Effector memory CD4-positive, alpha-beta T cell (primary cell): Measurements from ENCODE around the gene SETD6.

Source experiments
- DNase-seq, 3 donors: peaks; one replicate each; pipeline ENCODE4 v3.0.0-alpha.2; 2020
- H3K27ac ChIP-seq: 2 replicates; pipeline ENCODE4 v1.7.0; 2013; ENCODE audit warnings: mild to moderate bottlenecking, low read length, moderate library complexity; ENCODE audit not compliant: insufficient read depth, poor library complexity, severe bottlenecking
- H3K27me3 ChIP-seq: replicated peaks from 2 replicates; pipeline ENCODE4 v1.7.0; 2013; ENCODE audit warnings: mild to moderate bottlenecking, low read length; ENCODE audit not compliant: insufficient read depth, control insufficient read depth, poor library complexity, severe bottlenecking
- H3K36me3 ChIP-seq: 2 replicates; pipeline ENCODE4 v1.7.0; 2013; ENCODE audit warnings: mild to moderate bottlenecking, low read length, moderate library complexity; ENCODE audit not compliant: control insufficient read depth, insufficient read depth
- H3K4me1 ChIP-seq: 2 replicates; pipeline ENCODE4 v1.7.0; 2013; ENCODE audit warnings: low read length, mild to moderate bottlenecking; ENCODE audit not compliant: control insufficient read depth, insufficient read depth, poor library complexity, severe bottlenecking
- H3K4me3 ChIP-seq: 2 replicates; pipeline ENCODE4 v1.7.0; 2013; ENCODE audit warnings: low read length, low read depth, mild to moderate bottlenecking; ENCODE audit not compliant: insufficient read depth, poor library complexity, severe bottlenecking
- H3K9me3 ChIP-seq: 2 replicates; pipeline ENCODE4 v1.7.0; 2013; ENCODE audit warnings: mild to moderate bottlenecking, low read length, moderate library complexity; ENCODE audit not compliant: control insufficient read depth

SETD6 gene

DNA sequence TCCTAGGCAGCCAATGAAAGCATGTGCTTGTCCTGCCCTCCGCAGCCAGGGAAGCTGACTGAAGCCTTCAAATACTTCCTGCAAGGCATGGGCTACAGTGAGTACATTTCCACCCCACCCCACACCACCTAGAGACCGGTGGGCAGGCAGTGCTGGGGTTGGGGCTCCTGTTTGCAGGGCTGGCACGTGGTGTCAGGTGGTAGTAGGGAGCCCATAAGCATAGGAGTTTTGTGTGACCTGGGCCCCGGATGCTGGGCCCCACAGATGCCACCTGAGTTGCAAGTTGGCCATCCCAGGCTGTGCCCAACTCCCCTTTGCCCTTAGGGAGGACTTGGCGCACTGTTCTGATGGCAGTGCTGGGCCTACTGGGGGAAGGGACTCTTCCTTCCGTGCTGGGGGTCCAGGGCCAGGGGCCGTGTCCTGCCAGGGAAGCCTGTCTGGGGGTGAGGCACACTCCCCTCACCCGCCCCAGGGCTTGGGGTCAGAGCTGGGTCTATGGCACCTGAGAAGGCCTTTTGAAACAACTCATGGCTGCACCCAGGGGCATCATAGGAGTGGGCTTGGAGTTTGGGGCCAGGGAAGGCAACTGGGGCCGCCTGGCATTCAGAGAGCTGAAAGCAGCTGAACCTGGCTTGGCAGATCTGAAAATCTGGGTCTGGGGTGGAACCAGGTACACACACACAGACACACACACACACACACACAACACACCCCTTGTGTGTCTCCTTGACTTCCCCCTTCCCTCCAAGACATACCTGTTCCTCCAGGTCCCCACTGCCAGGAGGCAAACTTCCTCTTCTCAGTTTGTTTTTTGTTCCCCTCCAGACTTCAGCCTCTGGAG lies 5.8 kb upstream of the SETD6 start:
- no peaks in the 10 kb centered on the region for H3K4me1 ChIP-seq
- H3K27me3 ChIP-seq: no peaks in the 10 kb centered on the region
- H3K27ac ChIP-seq: no peak overlapping the region
- DNase-seq: no peak
- no peak overlapping the region for H3K4me3 ChIP-seq
- H3K9me3 ChIP-seq: no peaks in the 10 kb centered on the region
- no peaks in the 10 kb centered on the region for H3K36me3 ChIP-seq

DNA sequence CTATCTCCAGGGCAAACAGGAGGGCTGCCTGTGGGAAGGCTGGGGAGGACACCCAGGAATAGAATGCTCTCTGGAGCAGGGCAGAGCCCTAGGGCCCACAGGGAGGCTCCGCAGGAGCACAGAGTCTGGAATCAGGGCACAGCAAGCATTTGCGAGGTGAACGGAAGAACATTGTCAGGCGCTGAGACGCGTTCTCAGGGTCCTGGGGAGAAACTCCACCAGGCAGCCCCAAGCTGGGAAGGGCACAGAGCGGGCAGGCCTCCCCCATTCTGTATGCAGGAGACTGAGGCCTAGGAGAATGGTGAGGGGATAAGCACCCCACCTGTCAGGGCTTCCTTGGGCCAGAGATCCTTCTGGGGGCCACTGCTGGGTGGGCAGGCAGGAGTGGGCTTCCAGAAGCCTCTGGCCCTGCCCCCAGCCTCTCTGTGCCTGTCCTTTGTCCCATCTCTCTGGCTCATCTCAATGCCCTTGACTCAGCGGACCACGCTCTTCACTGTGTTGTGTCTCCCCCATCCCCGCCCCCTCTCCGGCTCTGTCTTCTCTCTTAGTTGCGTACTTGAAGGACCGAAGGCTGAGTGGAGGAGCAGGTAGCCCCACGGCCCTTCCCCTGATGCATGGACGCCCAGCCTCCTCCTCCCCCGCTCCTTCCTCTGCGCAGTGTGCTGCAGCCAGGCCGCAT lies 5.1 kb upstream of the SETD6 start:
- Histone ChIP-seq H3K9me3 (no peaks in the 10 kb centered on the region), H3K27ac (no peak overlapping the region), H3K4me1 (no peaks in the 10 kb centered on the region), H3K27me3 (no peaks in the 10 kb centered on the region), H3K4me3 (no peak overlapping the region), H3K36me3 (no peaks in the 10 kb centered on the region)
- no peak for DNase-seq

DNA sequence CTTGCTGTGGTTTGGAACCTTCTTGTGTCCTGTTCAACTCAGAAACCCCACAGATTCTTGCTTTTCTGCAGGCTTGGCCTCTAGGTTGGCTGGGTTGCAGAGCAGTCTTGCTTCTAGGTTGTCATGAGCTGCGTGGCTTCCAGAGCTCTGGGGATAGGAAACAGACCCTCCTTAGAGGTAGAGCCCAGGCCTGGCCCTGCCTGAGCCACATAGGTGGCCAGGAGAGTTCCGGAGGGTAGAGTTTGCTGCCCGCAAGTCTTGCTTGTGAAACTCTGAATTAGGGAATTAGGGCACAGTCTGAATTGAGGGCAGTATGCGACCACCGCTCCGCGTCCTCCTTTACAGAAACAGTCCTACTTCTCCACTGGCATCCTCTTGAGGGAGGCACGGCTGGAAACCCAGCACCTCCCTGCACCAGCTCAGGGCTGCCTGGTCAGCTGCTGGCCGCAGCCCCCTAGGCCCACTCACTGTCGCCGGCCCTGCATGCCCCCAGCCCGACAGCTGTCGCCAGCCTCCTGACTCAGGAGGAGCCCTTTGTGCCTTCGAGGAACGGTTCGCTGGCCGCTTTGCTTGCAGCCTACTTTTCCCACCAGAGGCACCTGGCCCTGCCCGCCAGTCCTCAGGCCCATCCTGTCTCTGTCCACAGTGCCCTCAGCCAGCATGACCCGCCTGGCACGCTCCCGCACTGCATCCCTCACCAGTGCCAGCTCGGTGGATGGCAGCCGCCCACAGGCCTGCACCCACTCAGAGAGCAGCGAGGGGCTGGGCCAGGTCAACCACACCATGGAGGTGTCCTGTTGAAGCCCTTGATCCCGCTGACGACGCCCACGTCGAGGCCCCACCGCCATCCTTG lies 4.3 kb upstream of the SETD6 start:
- H3K9me3 ChIP-seq: no peaks in the 10 kb centered on the region
- no peaks in the 10 kb centered on the region for H3K36me3 ChIP-seq
- no peaks in the 10 kb centered on the region for H3K27me3 ChIP-seq
- DNase-seq: no peak
- no peak overlapping the region for H3K27ac ChIP-seq
- H3K4me1 ChIP-seq: no peaks in the 10 kb centered on the region
- no peak overlapping the region for H3K4me3 ChIP-seq

DNA sequence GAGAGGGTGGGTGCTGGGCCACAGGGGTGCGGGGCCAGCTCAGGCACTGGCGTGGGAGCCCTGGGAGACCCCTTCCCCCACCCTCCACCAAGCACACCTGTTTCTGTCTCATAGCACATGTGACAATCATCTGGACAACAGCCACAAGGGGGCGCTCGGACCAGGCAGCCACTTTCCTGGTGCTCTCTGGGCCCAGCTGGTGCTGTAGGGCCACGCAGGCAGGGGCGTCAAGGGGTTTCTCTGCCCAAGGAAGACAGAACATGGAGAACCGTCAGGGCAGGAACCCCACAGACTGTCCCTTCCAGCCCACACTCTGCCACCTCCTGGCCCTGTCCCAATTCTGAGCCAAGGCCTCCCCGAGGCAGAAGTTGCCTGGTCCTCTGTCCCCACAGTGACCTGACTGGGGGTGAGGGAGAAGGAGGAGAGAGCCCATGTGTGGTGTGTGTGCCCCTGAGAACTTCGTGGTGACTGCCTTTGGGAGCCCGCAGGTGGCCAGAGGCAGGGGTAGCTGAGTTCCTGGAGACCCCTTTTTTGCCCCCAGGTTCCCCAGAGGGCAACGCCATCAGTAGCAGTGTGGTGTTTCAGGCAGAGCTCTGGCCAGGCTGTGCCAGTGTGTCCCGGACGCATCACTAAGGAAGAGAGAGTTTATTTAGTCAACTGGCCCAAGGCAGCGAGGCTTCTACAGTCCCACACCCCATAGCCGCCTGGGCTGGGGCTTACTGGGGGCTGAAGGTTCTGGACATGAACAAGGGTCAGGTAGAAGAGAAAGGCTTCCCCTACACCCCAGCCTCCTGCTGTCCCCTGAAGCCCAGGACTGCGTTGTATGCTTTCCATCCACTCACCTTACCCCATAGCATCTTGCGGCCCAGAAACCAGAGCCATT lies 3.1 kb upstream of the SETD6 start:
- H3K4me3 ChIP-seq: no peak overlapping the region

DNA sequence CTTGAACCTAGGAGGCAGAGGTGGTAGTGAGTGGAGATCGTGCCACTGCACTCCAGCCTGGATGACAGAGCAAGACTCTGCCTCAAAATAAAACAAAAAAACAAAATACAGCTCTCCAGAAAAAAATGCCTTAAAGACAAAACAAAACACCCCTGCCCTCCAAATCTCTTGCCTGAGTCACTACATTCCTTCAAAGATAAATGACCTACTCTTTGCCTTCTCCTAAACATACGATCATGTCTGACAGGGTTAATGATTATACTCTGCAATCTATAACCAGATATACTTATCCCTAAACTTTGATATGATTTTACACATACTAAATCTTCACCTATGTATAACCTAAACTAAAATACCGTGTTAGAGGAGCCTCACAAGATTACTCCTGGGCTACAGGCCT lies 1.4 kb upstream of the SETD6 start:
- no peak for DNase-seq
- Histone ChIP-seq H3K27me3 (no peaks in the 10 kb centered on the region), H3K4me3 (no peak overlapping the region), H3K27ac (no peak overlapping the region), H3K36me3 (peaks cover 5% of the 10 kb centered on the region), H3K9me3 (no peaks in the 10 kb centered on the region), H3K4me1 (peaks cover 5% of the 10 kb centered on the region)

More for the DNA sequence above, 3.1 kb upstream of the SETD6 start:
- Histone ChIP-seq H3K27me3 (no peaks in the 10 kb centered on the region), H3K36me3 (no peaks in the 10 kb centered on the region), H3K9me3 (no peaks in the 10 kb centered on the region), H3K27ac (no peak overlapping the region), H3K4me1 (peaks cover 5% of the 10 kb centered on the region)
- DNase-seq: peak; percentile 55 to 73 (median 59)

DNA sequence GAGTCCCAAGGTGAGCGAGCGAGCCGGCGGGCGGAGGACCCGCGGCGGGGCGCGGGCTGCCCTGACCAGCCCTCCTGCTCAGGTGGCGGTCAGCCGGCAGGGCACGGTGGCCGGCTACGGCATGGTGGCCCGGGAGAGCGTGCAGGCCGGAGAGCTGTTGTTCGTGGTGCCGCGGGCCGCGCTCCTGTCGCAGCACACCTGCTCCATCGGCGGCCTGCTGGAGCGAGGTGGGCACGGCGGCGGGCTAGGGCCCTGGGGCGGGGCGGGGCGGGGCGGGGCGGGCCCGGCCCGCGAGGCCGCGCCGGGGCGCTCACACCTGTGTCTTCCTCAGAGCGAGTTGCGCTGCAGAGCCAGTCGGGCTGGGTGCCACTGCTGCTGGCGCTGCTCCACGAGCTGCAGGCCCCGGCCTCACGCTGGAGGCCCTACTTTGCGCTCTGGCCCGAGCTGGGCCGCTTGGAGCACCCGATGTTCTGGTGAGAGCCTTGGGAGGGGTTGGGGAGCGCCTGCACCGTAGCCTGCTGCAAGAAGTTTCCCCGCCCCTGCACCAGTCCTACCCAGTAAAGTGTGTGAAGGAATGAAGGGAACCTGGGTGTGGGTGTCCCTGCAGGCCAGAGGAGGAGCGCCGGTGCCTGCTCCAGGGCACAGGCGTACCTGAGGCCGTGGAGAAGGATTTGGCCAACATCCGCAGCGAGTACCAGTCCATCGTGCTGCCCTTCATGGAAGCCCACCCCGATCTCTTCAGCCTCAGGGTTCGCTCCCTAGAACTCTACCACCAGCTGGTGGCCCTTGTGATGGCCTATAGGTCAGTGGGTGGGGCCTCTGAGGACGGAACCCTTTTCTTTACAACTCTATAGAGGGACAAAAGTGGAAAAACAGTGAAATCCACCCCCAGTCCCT lies 802 bp downstream of the SETD6 start:
- Histone ChIP-seq H3K4me3 (peak overlapping the region; percentile 95), H3K9me3 (no peaks in the 10 kb centered on the region), H3K4me1 (peaks cover 5% of the 10 kb centered on the region), H3K27me3 (no peaks in the 10 kb centered on the region), H3K27ac (peak overlapping the region; percentile 71), H3K36me3 (peaks cover 25% of the 10 kb centered on the region)
- DNase-seq: peak; percentile 17 to 29 (median 25)

DNA sequence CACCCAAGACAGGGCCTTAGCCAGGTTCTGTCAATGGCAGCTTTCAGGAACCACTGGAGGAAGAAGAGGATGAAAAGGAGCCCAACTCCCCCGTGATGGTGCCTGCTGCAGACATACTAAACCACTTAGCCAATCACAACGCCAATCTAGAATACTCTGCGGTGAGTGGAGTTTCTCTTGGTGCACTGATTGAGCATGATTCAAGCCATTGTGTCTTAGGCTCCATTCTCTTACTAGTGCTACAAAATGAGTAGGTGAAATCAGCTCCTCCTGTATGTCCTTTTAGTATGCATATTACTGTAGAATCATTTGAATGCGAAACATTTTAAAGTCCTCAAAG lies 1.4 kb downstream of the SETD6 start:
- DNase-seq: no peak
- peak overlapping the region; percentile 95 for H3K4me3 ChIP-seq
- H3K27ac ChIP-seq: no peak overlapping the region
- H3K27me3 ChIP-seq: no peaks in the 10 kb centered on the region
- H3K9me3 ChIP-seq: no peaks in the 10 kb centered on the region
- peaks cover 5% of the 10 kb centered on the region for H3K4me1 ChIP-seq
- peaks cover 30% of the 10 kb centered on the region for H3K36me3 ChIP-seq

DNA sequence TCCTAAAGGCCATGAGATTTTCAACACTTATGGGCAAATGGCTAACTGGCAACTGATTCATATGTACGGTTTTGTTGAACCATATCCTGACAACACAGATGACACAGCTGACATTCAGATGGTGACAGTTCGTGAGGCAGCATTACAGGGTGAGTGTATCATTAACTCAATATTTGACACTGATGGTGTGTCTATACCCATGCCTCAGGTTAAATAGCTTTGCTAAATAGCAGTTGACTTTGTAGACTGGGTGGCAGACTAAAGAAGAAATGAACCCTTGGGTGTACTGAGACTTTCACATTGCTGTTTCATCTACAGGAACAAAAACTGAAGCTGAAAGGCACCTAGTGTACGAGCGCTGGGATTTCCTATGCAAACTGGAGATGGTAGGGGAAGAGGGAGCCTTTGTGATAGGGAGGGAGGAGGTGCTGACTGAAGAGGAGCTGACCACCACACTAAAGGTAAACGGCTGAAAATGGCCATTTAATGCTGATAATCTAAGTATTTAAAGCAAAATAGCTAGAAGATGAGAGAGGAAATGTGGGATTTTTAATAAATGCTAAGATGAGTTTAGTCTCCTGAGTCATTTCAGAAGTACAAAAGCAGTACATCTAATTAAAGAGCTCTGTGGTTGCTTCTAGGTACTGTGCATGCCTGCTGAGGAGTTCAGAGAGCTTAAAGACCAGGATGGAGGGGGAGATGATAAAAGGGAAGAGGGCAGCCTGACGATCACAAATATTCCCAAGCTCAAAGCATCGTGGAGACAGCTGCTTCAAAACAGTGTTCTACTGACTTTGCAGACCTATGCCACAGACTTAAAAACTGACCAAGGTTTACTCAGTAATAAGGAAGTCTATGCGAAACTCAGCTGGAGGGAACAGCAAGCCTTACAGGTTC lies 3.0 kb downstream of the SETD6 start:
- no peak for DNase-seq
- Histone ChIP-seq H3K4me1 (peaks cover 5% of the 10 kb centered on the region), H3K27ac (no peak overlapping the region), H3K9me3 (no peaks in the 10 kb centered on the region), H3K4me3 (no peak overlapping the region), H3K27me3 (no peaks in the 10 kb centered on the region), H3K36me3 (peaks cover 44% of the 10 kb centered on the region)
